HepG2 (cell line): ENCODE measurements around the gene GPR17. TPM values are rescaled to one million over a fixed set of nuclear protein-coding genes. Genes with fewer than 3 reads are reported as not detected.

ENCODE experiments used
- DMAP1 ChIP-seq: IDR thresholded peaks from 2 replicates; pipeline ENCODE4 v1.6.1; 2016
- ESRRA ChIP-seq: sonication (generic); formaldehyde crosslinking; IDR thresholded peaks from 2 replicates; pipeline ENCODE4 v1.5.1; 2020; ENCODE audit warnings: mild to moderate bottlenecking, low read depth, missing genetic modification reagents
- HNRNPL ChIP-seq: fragments of 200-400 bp; formaldehyde crosslinking; IDR thresholded peaks from 2 replicates; pipeline ENCODE4 v1.6.1; 2017; ENCODE audit warnings: mild to moderate bottlenecking, low read depth, low read length
- MED8 ChIP-seq: sonication (generic); formaldehyde crosslinking; IDR thresholded peaks from 2 replicates; pipeline ENCODE4 v1.8.1; 2023; ENCODE audit warnings: mild to moderate bottlenecking, missing genetic modification reagents; ENCODE audit not compliant: insufficient replicate concordance
- NR2F1 ChIP-seq, 2 experiments: fragments of 450-650 bp in 1 of 2; formaldehyde crosslinking in 1 of 2; IDR thresholded peaks; 2 replicates each; pipeline versions ENCODE4 v1.5.0 to v1.6.1; 2016 to 2020; ENCODE audit warnings: mild to moderate bottlenecking in 1 of 2, missing compliant biosample characterization in 1 of 2, missing genetic modification reagents in 1 of 2, moderate library complexity in 1 of 2
- POLR2AphosphoS5 ChIP-seq: IDR thresholded peaks from 2 replicates; pipeline ENCODE4 v1.6.1; 2012; ENCODE audit warnings: low read depth, low read length
- SAFB2 ChIP-seq: sonication (generic); formaldehyde crosslinking; IDR thresholded peaks from 2 replicates; pipeline ENCODE4 v1.5.1; 2020; ENCODE audit warnings: missing genetic modification reagents, low read depth, mild to moderate bottlenecking, borderline replicate concordance
- SIN3B ChIP-seq: fragments of 150-350 bp; IDR thresholded peaks from 2 replicates; pipeline ENCODE4 v1.6.1; 2014; ENCODE audit warnings: low read length
- SNRNP70 ChIP-seq: fragments of 200-400 bp; formaldehyde crosslinking; IDR thresholded peaks from 2 replicates; pipeline ENCODE4 v1.6.1; 2017; ENCODE audit warnings: mild to moderate bottlenecking, low read depth, low read length, moderate library complexity
- TBX3 ChIP-seq: fragments of 450-650 bp; IDR thresholded peaks from 2 replicates; pipeline ENCODE4 v1.6.1; 2017; ENCODE audit warnings: antibody characterized with exemption, mild to moderate bottlenecking, inconsistent platforms, borderline replicate concordance
- THRA ChIP-seq: sonication (generic); formaldehyde crosslinking; IDR thresholded peaks from 2 replicates; pipeline ENCODE4 v1.4.0; 2020; ENCODE audit warnings: missing genetic modification reagents, borderline replicate concordance
- ZBTB46 ChIP-seq: sonication (generic); formaldehyde crosslinking; IDR thresholded peaks from 2 replicates; pipeline ENCODE4 v1.4.0; 2020; ENCODE audit warnings: mild to moderate bottlenecking, missing genetic modification reagents, borderline replicate concordance
- ZBTB7A ChIP-seq: sonication (generic); formaldehyde crosslinking; IDR thresholded peaks from 2 replicates; pipeline ENCODE4 v1.8.0; 2022; ENCODE audit warnings: mild to moderate bottlenecking, missing genetic modification reagents
- ZKSCAN5 ChIP-seq: sonication (generic); formaldehyde crosslinking; IDR thresholded peaks from 2 replicates; pipeline ENCODE4 v1.5.1; 2020; ENCODE audit warnings: mild to moderate bottlenecking, missing genetic modification reagents
- ZNF225 ChIP-seq: sonication (generic); formaldehyde crosslinking; IDR thresholded peaks from 2 replicates; pipeline ENCODE4 v1.4.0; 2020; ENCODE audit warnings: mild to moderate bottlenecking, missing genetic modification reagents
- ZNF614 ChIP-seq: IDR thresholded peaks from 2 replicates; pipeline ENCODE4 v1.6.1; 2018; ENCODE audit warnings: missing biosample characterization, missing genetic modification reagents, inconsistent platforms, borderline replicate concordance
- ZNF629 ChIP-seq: sonication (generic); formaldehyde crosslinking; conservative IDR thresholded peaks from 2 replicates; pipeline ENCODE4 v1.5.0; 2020; ENCODE audit warnings: missing genetic modification reagents
- ZNF646 ChIP-seq: sonication (generic); formaldehyde crosslinking; IDR thresholded peaks from 2 replicates; pipeline ENCODE4 v1.9.0; 2021; ENCODE audit warnings: mild to moderate bottlenecking, missing genetic modification reagents
- polyA plus RNA-seq, 8 experiments: library from polyadenylated mRNA; depleted of rRNA in 3 of 8; stranded (reverse) in 7 of 8; unstranded in 1 of 8; fragments of >200 nt; fragmentation: Illumina TruSeq in 4 of 8; extraction: Trizol in 4 of 8; gene quantifications; 2 replicates each; pipeline versions ENCODE4 v1.2.1 to v1.2.3, GENCODE V29; 2011 to 2016; ENCODE audit warnings: low read depth in 4 of 8, missing spikeins in 1 of 8, mixed read lengths in 1 of 8; ENCODE audit not compliant: insufficient read depth in 1 of 8
- total RNA-seq, 5 experiments: library from RNA; depleted of rRNA; stranded (reverse); fragments of >200 nt; fragmentation: Illumina TruSeq; extraction: Trizol; gene quantifications; 2 replicates each; pipeline ENCODE4 v1.2.3, GENCODE V29; 2016; ENCODE audit warnings: low read depth in 1 of 5

Gene GPR17
- total and polyA plus RNA-seq, 2 of the 13 experiments (the other 11 are each of a cell fraction or from before 2014, with no cell fraction given): not detected

GRCh38 chr2:127674241-127675209 is 28.6 kb downstream of the GPR17 start (continued):
- no peak; the same call in 1 of the 2 replicates for TF ChIP-seq ZNF646 (CRISPR knock-in tag)
- no peak for TF ChIP-seq DMAP1 (CRISPR knock-in tag)
- TF ChIP-seq THRA (CRISPR knock-in tag): peak; percentile 58; the same call in 1 of the 2 replicates
- TF ChIP-seq HNRNPL: 0 out of 2 replicates have a peak, but pooled peaks have one; percentile 19
- TF ChIP-seq NR2F1 (CRISPR knock-in tag; IDR thresholded peaks at IDR 0.05): peak in 1 of 2 experiments; percentile 45; a peak in 2 of 4 replicates
- TF ChIP-seq ZNF225 (CRISPR knock-in tag): no peak
- no peak for TF ChIP-seq ZNF614 (CRISPR knock-in tag)
- no peak for TF ChIP-seq SNRNP70
- peak; percentile 75; the same call in 1 of the 2 replicates for TF ChIP-seq ZBTB7A (CRISPR knock-in tag)
- peak; percentile 40; the same call in 1 of the 2 replicates for TF ChIP-seq ZNF629 (CRISPR knock-in tag)
- peak; percentile 67; the same call in 1 of the 2 replicates for TF ChIP-seq ESRRA (CRISPR knock-in tag)
- no peak for TF ChIP-seq SAFB2 (CRISPR knock-in tag)
- TF ChIP-seq MED8 (CRISPR knock-in tag): no peak
- TF ChIP-seq ZBTB46 (CRISPR knock-in tag): no peak
- no peak for TF ChIP-seq SIN3B
- TF ChIP-seq ZKSCAN5 (CRISPR knock-in tag): no peak
- no peak for TF ChIP-seq TBX3
- no peak for TF ChIP-seq POLR2AphosphoS5
